Sigmoid colon (tissue), 4 donors: Measurements from ENCODE around the gene CTNNA2.

ENCODE experiments used
- EP300 ChIP-seq, 4 donors: sonication (generic); formaldehyde crosslinking; IDR thresholded peaks; one replicate each; pipeline ENCODE4 v1.6.1; 2017; ENCODE audit warnings: antibody characterized with exemption in 4 of 4
- POLR2A ChIP-seq, 2 donors: fragments of 450-650 bp; IDR thresholded peaks; one replicate each; pipeline ENCODE4 v1.6.1; 2016; ENCODE audit warnings: antibody characterized with exemption in 2 of 2, mild to moderate bottlenecking in 2 of 2, moderate library complexity in 2 of 2
- POLR2AphosphoS5 ChIP-seq, 4 donors: sonication (generic); formaldehyde crosslinking; IDR thresholded peaks; one replicate each; pipeline ENCODE4 v1.6.1; 2017; ENCODE audit warnings: antibody characterized with exemption in 4 of 4
- TF ChIP-seq, protein P1 (sequence below), 4 experiments: fragments of 450-650 bp in 3 of 4; fragments of 200-600 bp in 1 of 4; IDR thresholded peaks; one replicate each; pipeline ENCODE4 v1.5.1; 2016 to 2019; ENCODE audit warnings: antibody characterized with exemption in 4 of 4, mild to moderate bottlenecking in 3 of 4, moderate library complexity in 2 of 4

DNA sequence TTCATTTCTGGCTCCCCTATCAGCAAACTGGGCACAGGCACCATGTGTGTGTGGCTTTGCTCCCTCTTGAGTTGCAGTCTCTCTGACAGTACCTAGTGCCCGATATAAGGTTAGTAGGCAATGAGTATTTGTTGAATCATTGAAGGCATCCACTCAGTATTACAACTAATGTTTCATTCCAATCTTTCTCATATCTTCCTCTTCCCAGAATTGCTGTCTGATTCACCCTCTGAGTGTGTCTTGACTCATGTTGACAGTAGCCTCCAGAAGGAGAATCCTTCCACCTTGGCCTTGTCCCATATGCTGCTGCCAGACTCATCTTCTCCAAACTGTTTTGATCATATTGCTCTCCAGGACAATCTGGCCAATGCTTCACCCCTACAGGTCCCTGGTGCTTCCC, 589.2 kb downstream of the CTNNA2 start:
- TF ChIP-seq, protein P1, sequence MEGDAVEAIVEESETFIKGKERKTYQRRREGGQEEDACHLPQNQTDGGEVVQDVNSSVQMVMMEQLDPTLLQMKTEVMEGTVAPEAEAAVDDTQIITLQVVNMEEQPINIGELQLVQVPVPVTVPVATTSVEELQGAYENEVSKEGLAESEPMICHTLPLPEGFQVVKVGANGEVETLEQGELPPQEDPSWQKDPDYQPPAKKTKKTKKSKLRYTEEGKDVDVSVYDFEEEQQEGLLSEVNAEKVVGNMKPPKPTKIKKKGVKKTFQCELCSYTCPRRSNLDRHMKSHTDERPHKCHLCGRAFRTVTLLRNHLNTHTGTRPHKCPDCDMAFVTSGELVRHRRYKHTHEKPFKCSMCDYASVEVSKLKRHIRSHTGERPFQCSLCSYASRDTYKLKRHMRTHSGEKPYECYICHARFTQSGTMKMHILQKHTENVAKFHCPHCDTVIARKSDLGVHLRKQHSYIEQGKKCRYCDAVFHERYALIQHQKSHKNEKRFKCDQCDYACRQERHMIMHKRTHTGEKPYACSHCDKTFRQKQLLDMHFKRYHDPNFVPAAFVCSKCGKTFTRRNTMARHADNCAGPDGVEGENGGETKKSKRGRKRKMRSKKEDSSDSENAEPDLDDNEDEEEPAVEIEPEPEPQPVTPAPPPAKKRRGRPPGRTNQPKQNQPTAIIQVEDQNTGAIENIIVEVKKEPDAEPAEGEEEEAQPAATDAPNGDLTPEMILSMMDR (IDR thresholded peaks at IDR 0.05) = no peak
- TF ChIP-seq EP300 (IDR thresholded peaks at IDR 0.05) (no peak), POLR2A (IDR thresholded peaks at IDR 0.05) (no peak), POLR2AphosphoS5 (IDR thresholded peaks at IDR 0.05) (no peak)
